Mesothelial cell of epicardium (in vitro differentiated cells): Measurements from ENCODE around the gene IGFL2. TPM values are rescaled to one million over a fixed set of nuclear protein-coding genes. Genes with fewer than 3 reads are reported as not detected.
"Not testable (repeated sequence)": the region's sequence is repeated elsewhere in the genome, so short reads cannot be mapped to it uniquely, and the experiment has no call there.

ENCODE experiments used
- DNase-seq, 2 experiments: peaks; one replicate each; pipeline ENCODE4 v3.0.0; 2021; ENCODE audit warnings: low spot score in 2 of 2; ENCODE audit not compliant: unreplicated experiment in 2 of 2
- H3K27ac Mint-ChIP-seq: 2 replicates; pipeline ENCODE4 v1.8.0; 2021; ENCODE audit warnings: mixed read lengths
- H3K27me3 Mint-ChIP-seq: 2 replicates; pipeline ENCODE4 v1.8.0; 2021; ENCODE audit warnings: low read depth, mixed read lengths
- H3K36me3 Mint-ChIP-seq: 2 replicates; pipeline ENCODE4 v1.8.0; 2021; ENCODE audit warnings: mixed read lengths
- H3K4me1 Mint-ChIP-seq: 2 replicates; pipeline ENCODE4 v1.8.0; 2021; ENCODE audit warnings: mixed read lengths
- H3K4me3 Mint-ChIP-seq: 2 replicates; pipeline ENCODE4 v1.8.0; 2021; ENCODE audit warnings: mild to moderate bottlenecking, moderate library complexity, mixed read lengths
- H3K9me3 Mint-ChIP-seq: 2 replicates; pipeline ENCODE4 v1.8.0; 2021; ENCODE audit warnings: mixed read lengths
- CTCF ChIP-seq: fragments of 200-600 bp; sonication (generic); IDR thresholded peaks from one replicate; pipeline ENCODE4 v1.5.0; 2021; ENCODE audit warnings: antibody characterized with exemption; ENCODE audit not compliant: unreplicated experiment
- total RNA-seq: library from RNA; stranded (reverse); gene quantifications from 3 replicates; pipeline ENCODE4 v1.2.1, GENCODE V29; 2021

Gene IGFL2
- total RNA-seq, 1 donor from 2014 or later, result 2.0 TPM

- DNase-seq, result no peak
- Mint-ChIP-seq H3K27me3 (peaks cover 3% of the 10 kb centered on the region), H3K9me3 (peaks cover 6% of the 10 kb centered on the region), H3K4me1 (peaks cover 18% of the 10 kb centered on the region), H3K4me3 (no peak overlapping the region), H3K36me3 (no peaks in the 10 kb centered on the region), H3K27ac (no peak overlapping the region)
- no peak for TF ChIP-seq CTCF
Observed at GRCh38 chr19:46205183-46205984, 57.3 kb downstream of the IGFL2 start.

- peaks cover 3% of the 10 kb centered on the region for H3K27me3 Mint-ChIP-seq
- peak overlapping the region; percentile 58 for H3K27ac Mint-ChIP-seq
- no peak for DNase-seq
- peaks cover 6% of the 10 kb centered on the region for H3K9me3 Mint-ChIP-seq
- H3K4me1 Mint-ChIP-seq, result peaks cover 25% of the 10 kb centered on the region
- H3K36me3 Mint-ChIP-seq, result no peaks in the 10 kb centered on the region
- no peak for TF ChIP-seq CTCF
- no peak overlapping the region for H3K4me3 Mint-ChIP-seq
Observed at GRCh38 chr19:46206176-46206575, 58.1 kb downstream of the IGFL2 start.

- H3K27ac Mint-ChIP-seq, result no peak overlapping the region
- no peak for TF ChIP-seq CTCF
- peaks cover 3% of the 10 kb centered on the region for H3K27me3 Mint-ChIP-seq
- no peak overlapping the region for H3K4me3 Mint-ChIP-seq
- H3K4me1 Mint-ChIP-seq, result peaks cover 30% of the 10 kb centered on the region
- no peaks in the 10 kb centered on the region for H3K36me3 Mint-ChIP-seq
- DNase-seq, result no peak
- H3K9me3 Mint-ChIP-seq, result peaks cover 6% of the 10 kb centered on the region
Observed at GRCh38 chr19:46206682-46207081, 58.6 kb downstream of the IGFL2 start.

GRCh38 chr19:46207858-46208257, 59.8 kb downstream of the IGFL2 start:
- DNase-seq, H3K9me3 Mint-ChIP-seq, H3K4me3 Mint-ChIP-seq, H3K27me3 Mint-ChIP-seq, H3K36me3 Mint-ChIP-seq, H3K27ac Mint-ChIP-seq: not testable (repeated sequence)
- H3K4me1 Mint-ChIP-seq, result peaks cover 30% of the 10 kb centered on the region

- no peak for DNase-seq
- H3K4me1 Mint-ChIP-seq, result peaks cover 30% of the 10 kb centered on the region
- H3K9me3 Mint-ChIP-seq, result no peaks in the 10 kb centered on the region
- H3K27ac Mint-ChIP-seq, result no peak overlapping the region
- H3K4me3 Mint-ChIP-seq, result no peak overlapping the region
- TF ChIP-seq CTCF, result no peak
- no peaks in the 10 kb centered on the region for H3K36me3 Mint-ChIP-seq
- H3K27me3 Mint-ChIP-seq, result peaks cover 5% of the 10 kb centered on the region
Observed at GRCh38 chr19:46209051-46209450, 61.0 kb downstream of the IGFL2 start.

GRCh38 chr19:46209472-46209871, 61.4 kb downstream of the IGFL2 start:
- Mint-ChIP-seq H3K9me3 (no peaks in the 10 kb centered on the region), H3K4me1 (peaks cover 30% of the 10 kb centered on the region), H3K27me3 (peaks cover 5% of the 10 kb centered on the region), H3K27ac (no peak overlapping the region), H3K4me3 (no peak overlapping the region), H3K36me3 (no peaks in the 10 kb centered on the region)
- no peak for TF ChIP-seq CTCF
- no peak for DNase-seq
